Peyer's patch (tissue), 4 donors: ENCODE measurements around the gene NFKBIE.

Source experiments
- CTCF ChIP-seq, 6 experiments: fragments of 450-650 bp in 4 of 6; fragments of 200-600 bp in 2 of 6; sonication (generic) in 1 of 6; IDR thresholded peaks; one replicate each; pipeline ENCODE4 v1.5.1; 2017 to 2019; ENCODE audit warnings: antibody characterized with exemption in 6 of 6, mild to moderate bottlenecking in 3 of 6, moderate library complexity in 1 of 6
- POLR2A ChIP-seq, 2 donors: fragments of 450-650 bp; IDR thresholded peaks; one replicate each; pipeline ENCODE4 v1.5.1; 2017; ENCODE audit warnings: antibody characterized with exemption in 2 of 2, mild to moderate bottlenecking in 2 of 2, moderate library complexity in 2 of 2

DNA sequence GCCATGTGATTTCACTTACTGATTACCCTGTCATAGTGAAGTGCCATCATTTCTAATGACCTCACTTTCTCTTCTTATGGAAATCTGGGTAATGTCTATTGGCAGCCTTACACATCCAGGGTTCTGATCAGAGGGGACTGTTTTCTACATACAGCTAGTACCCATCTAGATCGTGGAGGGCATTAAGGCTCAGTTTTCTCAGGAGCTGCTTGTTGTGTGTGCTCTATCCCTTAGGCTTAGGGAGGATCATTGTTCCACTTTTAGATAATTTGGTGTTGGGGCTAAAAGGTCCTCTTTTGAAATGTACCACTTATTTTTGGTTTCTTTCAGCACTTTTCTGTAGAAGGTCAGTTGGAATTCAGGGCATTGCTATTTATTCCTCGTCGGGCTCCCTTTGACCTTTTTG is 14.6 kb downstream of the NFKBIE start:
- TF ChIP-seq CTCF (IDR thresholded peaks at IDR 0.05) (no peak), POLR2A (IDR thresholded peaks at IDR 0.05) (no peak)
